ENCODE results near the gene EXOC5. TPM values are rescaled to one million over a fixed set of nuclear protein-coding genes. Genes with fewer than 3 reads are reported as not detected.

Gene EXOC5
- total RNA-seq, 2 donors from 2014 or later, result 101 to 107 TPM

GRCh38 chr14:57273236-57273635 lies 4.5 kb upstream of the EXOC5 start:
- no peak overlapping the region for H3K4me3 Mint-ChIP-seq
- no peaks in the 10 kb centered on the region for H3K9me3 ChIP-seq (ENCODE audit: control insufficient read depth, low read length)
- DNase-seq, result no peak

GRCh38 chr14:57266065-57266464 lies 2.6 kb downstream of the EXOC5 start:
- Histone ChIP-seq H3K9me3 (ENCODE audit: control insufficient read depth, low read length) (no peaks in the 10 kb centered on the region), H3K27me3 (ENCODE audit: control insufficient read depth, insufficient read depth, low read length, poor library complexity, severe bottlenecking) (no peaks in the 10 kb centered on the region), H3K4me1 (ENCODE audit: control insufficient read depth, insufficient read depth, low read length) (peaks cover 3% of the 10 kb centered on the region), H3K27ac (ENCODE audit: low read depth, low read length) (no peak overlapping the region), H3K36me3 (ENCODE audit: control insufficient read depth, insufficient read depth, low read length) (peaks cover 4% of the 10 kb centered on the region), H3K4me3 (ENCODE audit: low read length) (peak overlapping the region; percentile 65), H3K9ac (ENCODE audit: extremely low read depth, low read length, poor library complexity, severe bottlenecking) (no peak overlapping the region)
- DNase-seq, result no peak
- no peak for TF ChIP-seq CTCF (conservative IDR thresholded peaks at IDR 0.05)
- H3K9me3 Mint-ChIP-seq, result peaks cover 4% of the 10 kb centered on the region
- no peak overlapping the region for H3K4me3 Mint-ChIP-seq
- H3K36me3 Mint-ChIP-seq (ENCODE audit: low read depth), result no peaks in the 10 kb centered on the region
- WGBS, 2 experiments (ENCODE audit: insufficient coverage in 1 of 2, insufficient read length in 1 of 2), result 71 to 96% methylated on average over 1 to 2 of the region's 2 CpGs
- H3K4me1 Mint-ChIP-seq, result peaks cover 35% of the 10 kb centered on the region
- no peaks in the 10 kb centered on the region for H3K27me3 Mint-ChIP-seq (ENCODE audit: insufficient read depth)
- no peak overlapping the region for H3K27ac Mint-ChIP-seq

More at GRCh38 chr14:57273236-57273635, 4.5 kb upstream of the EXOC5 start:
- peaks cover 47% of the 10 kb centered on the region for H3K36me3 ChIP-seq (ENCODE audit: control insufficient read depth, insufficient read depth, low read length)
- H3K27me3 ChIP-seq (ENCODE audit: control insufficient read depth, insufficient read depth, low read length, poor library complexity, severe bottlenecking), result no peaks in the 10 kb centered on the region
- peaks cover 28% of the 10 kb centered on the region for H3K36me3 Mint-ChIP-seq (ENCODE audit: low read depth)
- H3K4me1 Mint-ChIP-seq, result peaks cover 20% of the 10 kb centered on the region
- 93 to 100% methylated on average over 1 of the region's 1 CpG for WGBS, 2 experiments (ENCODE audit: insufficient coverage in 1 of 2, insufficient read length in 1 of 2)
- no peak overlapping the region for H3K27ac Mint-ChIP-seq
- no peaks in the 10 kb centered on the region for H3K4me1 ChIP-seq (ENCODE audit: control insufficient read depth, insufficient read depth, low read length)
- no peak for TF ChIP-seq CTCF (conservative IDR thresholded peaks at IDR 0.05)
- H3K9ac ChIP-seq (ENCODE audit: extremely low read depth, low read length, poor library complexity, severe bottlenecking), result no peak overlapping the region
- H3K27ac ChIP-seq (ENCODE audit: low read depth, low read length), result no peak overlapping the region
- H3K27me3 Mint-ChIP-seq (ENCODE audit: insufficient read depth), result no peaks in the 10 kb centered on the region
- H3K4me3 ChIP-seq (ENCODE audit: low read length), result no peak overlapping the region
- peaks cover 4% of the 10 kb centered on the region for H3K9me3 Mint-ChIP-seq

- Histone ChIP-seq H3K27me3 (ENCODE audit: control insufficient read depth, insufficient read depth, low read length, poor library complexity, severe bottlenecking) (no peaks in the 10 kb centered on the region), H3K4me1 (ENCODE audit: control insufficient read depth, insufficient read depth, low read length) (peaks cover 6% of the 10 kb centered on the region), H3K9me3 (ENCODE audit: control insufficient read depth, low read length) (peaks cover 6% of the 10 kb centered on the region), H3K4me3 (ENCODE audit: low read length) (no peak overlapping the region), H3K36me3 (ENCODE audit: control insufficient read depth, insufficient read depth, low read length) (peaks cover 13% of the 10 kb centered on the region), H3K9ac (ENCODE audit: extremely low read depth, low read length, poor library complexity, severe bottlenecking) (no peak overlapping the region), H3K27ac (ENCODE audit: low read depth, low read length) (no peak overlapping the region)
- Mint-ChIP-seq H3K4me1 (peaks cover 33% of the 10 kb centered on the region), H3K27me3 (ENCODE audit: insufficient read depth) (no peaks in the 10 kb centered on the region), H3K27ac (no peak overlapping the region), H3K4me3 (no peak overlapping the region), H3K9me3 (peaks cover 1% of the 10 kb centered on the region), H3K36me3 (ENCODE audit: low read depth) (peaks cover 13% of the 10 kb centered on the region)
- TF ChIP-seq CTCF (conservative IDR thresholded peaks at IDR 0.05), result no peak
- DNase-seq, result no peak
Measured at GRCh38 chr14:57262117-57262516, 6.6 kb downstream of the EXOC5 start.

All from endodermal cell (in vitro differentiated cells).